Gastrocnemius medialis (tissue), 4 donors: ENCODE results near the gene PABPN1. TPM values are rescaled to one million over a fixed set of nuclear protein-coding genes. Genes with fewer than 3 reads are reported as not detected.

Experiments
- ATAC-seq, 2 donors: fragments of 150-250 bp; one replicate each; pipeline ENCODE4 v1.9.1; 2016
- DNase-seq, 2 donors: peaks; one replicate each; pipeline ENCODE4 v3.0.0-alpha.2; 2019
- H3K27ac ChIP-seq, 4 donors: fragments of 200-600 bp; sonication (generic); 1 replicate in 1 of 4; 2 replicates in 3 of 4; pipeline ENCODE4 v1.5.1; 2016 to 2018; ENCODE audit warnings: mild to moderate bottlenecking in 2 of 4, moderate library complexity in 1 of 4
- H3K27me3 ChIP-seq, 3 donors: fragments of 200-600 bp; sonication (generic) in 2 of 3; 1 replicate in 1 of 3; 2 replicates in 2 of 3; pipeline versions ENCODE4 v1.5.1 to v1.6.0; 2016 to 2019; ENCODE audit warnings: mild to moderate bottlenecking in 1 of 3, moderate library complexity in 1 of 3
- H3K36me3 ChIP-seq, 2 donors: fragments of 200-600 bp; sonication (generic) in 1 of 2; one replicate each; pipeline ENCODE4 v1.5.1; 2017 to 2018
- H3K4me1 ChIP-seq, 2 donors: fragments of 200-600 bp; sonication (generic) in 1 of 2; one replicate each; pipeline ENCODE4 v1.5.1; 2016 to 2017; ENCODE audit warnings: mild to moderate bottlenecking in 2 of 2
- H3K4me3 ChIP-seq, 4 donors: fragments of 200-600 bp; sonication (generic) in 3 of 4; 1 replicate in 1 of 4; 2 replicates in 3 of 4; pipeline ENCODE4 v1.5.1; 2016 to 2019; ENCODE audit warnings: mild to moderate bottlenecking in 2 of 4
- H3K9me3 ChIP-seq, 3 donors: fragments of 200-600 bp; sonication (generic) in 2 of 3; 1 replicate in 1 of 3; 2 replicates in 2 of 3; pipeline ENCODE4 v1.5.1; 2016 to 2019
- POLR2A ChIP-seq, 2 donors: fragments of 450-650 bp; IDR thresholded peaks; one replicate each; pipeline ENCODE4 v1.6.1; 2017; ENCODE audit warnings: antibody characterized with exemption in 2 of 2, mild to moderate bottlenecking in 2 of 2, moderate library complexity in 2 of 2
- in situ Hi-C, 4 donors: fragments of 200-750 bp; cut with MboI; loops; one replicate each; pipeline versions ENCODE4 v1.15.0 to v1.8.0; 2017; ENCODE audit warnings: low sequenced_read_pairs in 4 of 4
- intact Hi-C: fragments of 100-400 bp; cut with DNase I; formaldehyde crosslinking; loops from one replicate; pipeline ENCODE4 v1.15.1; 2023; ENCODE audit warnings: low total_unique reads
- total RNA-seq, 4 donors: library from RNA; depleted of rRNA; stranded (reverse); fragments of >200 nt; gene quantifications; one replicate each; pipeline versions ENCODE4 v1.1.0 to v1.2.3, GENCODE V29; 2016
- TF ChIP-seq, protein P1 (sequence below), 5 experiments: fragments of 450-650 bp in 3 of 5; fragments of 200-600 bp in 2 of 5; sonication (generic) in 2 of 5; IDR thresholded peaks in 4 of 5; conservative IDR thresholded peaks in 1 of 5; 1 replicate in 4 of 5; 2 replicates in 1 of 5; pipeline ENCODE4 v1.5.1; 2016 to 2019; ENCODE audit warnings: antibody characterized with exemption in 5 of 5, mild to moderate bottlenecking in 3 of 5, moderate library complexity in 3 of 5

Gene PABPN1
- total RNA-seq, 4 donors from 2014 or later, result 15.7 to 32.8 (median 26.6) TPM

DNA sequence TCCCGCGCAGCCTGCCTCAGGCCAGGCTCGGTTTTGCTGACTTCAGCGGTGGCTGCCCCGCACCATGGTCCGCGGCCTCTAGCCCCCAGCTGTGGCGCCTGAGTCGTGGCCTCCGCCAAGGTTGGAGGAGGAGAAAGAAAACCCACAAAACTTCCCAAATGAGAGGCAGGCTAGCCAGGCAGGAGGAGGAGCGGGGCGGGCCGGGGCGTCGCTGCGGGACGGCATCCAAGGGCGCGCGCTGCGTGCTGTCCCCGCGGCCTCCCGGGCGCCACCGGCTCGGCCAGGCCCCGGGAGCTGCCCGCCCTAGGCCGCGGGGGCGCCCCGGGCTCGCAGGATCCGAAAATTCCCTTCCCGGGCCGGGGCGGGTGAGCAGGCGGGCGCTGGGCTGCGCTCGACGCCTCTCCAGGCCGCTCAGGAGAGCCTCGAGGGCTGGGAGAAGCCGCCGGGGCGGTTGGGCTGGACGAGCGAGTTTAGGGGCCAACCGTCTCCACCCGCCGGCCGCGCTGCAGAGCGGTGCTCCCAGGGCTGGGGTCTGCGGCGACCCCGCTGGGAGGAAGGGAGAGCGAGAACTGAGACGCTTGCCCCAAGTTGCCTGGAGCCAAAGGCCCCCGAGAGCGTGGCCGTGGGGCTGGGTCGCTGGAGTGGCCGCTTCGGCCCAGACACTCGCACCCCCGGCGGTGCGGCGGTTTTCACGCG lies 43.9 kb downstream of the PABPN1 start, which contains the start of gene EFS:
EFS (minus strand) TSS at position 137 of the 696 bp plus-strand sequence. CDS start 147 bp downstream, outside the sequence.
- Histone ChIP-seq H3K27ac (peak within 1 kb of the TSS; percentile 68 to 81 (median 74)), H3K36me3 (no peaks in the 10 kb centered on the region), H3K4me3 (peak within 1 kb of the TSS; percentile 46 to 55 (median 53)), H3K4me1 (peaks cover 0 to 4% of the 10 kb centered on the region in 2 donors), H3K27me3 (peaks cover 13 to 23% (median 17%) of the 10 kb centered on the region in 3 donors), H3K9me3 (no peaks in the 10 kb centered on the region)
- DNase-seq (no peak), ATAC-seq (peak; percentile 16 to 36)
- in situ Hi-C loops (no loop called here), intact Hi-C loops (no loop called here)
- TF ChIP-seq POLR2A (IDR thresholded peaks at IDR 0.05), result no peak

DNA sequence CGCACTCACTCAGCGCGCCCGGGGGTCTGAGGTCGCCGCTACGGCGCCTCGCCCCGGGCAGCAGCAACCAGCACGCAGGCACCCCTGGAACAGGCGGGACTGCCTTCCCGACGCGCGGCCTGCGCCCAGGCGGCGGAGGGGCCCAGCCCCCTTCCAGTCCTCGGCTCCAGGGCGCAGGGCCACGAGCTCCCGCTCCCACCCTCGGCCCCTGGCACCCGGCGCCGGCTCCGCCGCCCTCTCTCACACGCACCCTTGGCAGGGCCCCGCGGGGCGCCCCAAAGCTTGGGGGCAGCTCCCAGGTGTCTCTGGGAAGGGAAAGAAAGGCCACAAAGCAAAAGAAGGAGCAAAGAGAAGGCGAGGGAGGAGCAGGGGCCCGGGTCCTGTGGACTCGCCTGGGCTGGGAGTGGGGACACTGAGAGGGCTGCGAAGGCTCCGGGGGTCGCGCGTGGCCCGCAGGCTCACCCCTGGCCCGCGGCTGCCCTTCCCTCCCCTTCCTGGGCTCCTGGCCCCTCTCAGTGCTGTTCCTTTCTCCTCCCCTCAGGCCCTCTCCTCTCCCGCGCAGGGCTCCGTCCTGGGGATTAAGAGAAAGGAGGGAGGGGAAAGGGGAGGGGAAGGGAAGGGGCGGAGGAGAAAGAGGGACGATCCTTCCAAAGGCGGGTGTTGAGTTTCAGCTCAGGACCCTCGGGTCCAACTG lies 44.6 kb downstream of the PABPN1 start:
- Histone ChIP-seq H3K4me3 (peak overlapping the region; percentile 46 to 55 (median 53)), H3K27me3 (peaks cover 13 to 23% (median 17%) of the 10 kb centered on the region in 3 donors), H3K9me3 (no peaks in the 10 kb centered on the region), H3K27ac (peak overlapping the region; percentile 68 to 81 (median 74)), H3K36me3 (no peaks in the 10 kb centered on the region), H3K4me1 (peaks cover 0 to 4% of the 10 kb centered on the region in 2 donors)
- DNase-seq (no peak), ATAC-seq (peak in 1 of 2 donors; percentile 46)
- TF ChIP-seq, protein P1, sequence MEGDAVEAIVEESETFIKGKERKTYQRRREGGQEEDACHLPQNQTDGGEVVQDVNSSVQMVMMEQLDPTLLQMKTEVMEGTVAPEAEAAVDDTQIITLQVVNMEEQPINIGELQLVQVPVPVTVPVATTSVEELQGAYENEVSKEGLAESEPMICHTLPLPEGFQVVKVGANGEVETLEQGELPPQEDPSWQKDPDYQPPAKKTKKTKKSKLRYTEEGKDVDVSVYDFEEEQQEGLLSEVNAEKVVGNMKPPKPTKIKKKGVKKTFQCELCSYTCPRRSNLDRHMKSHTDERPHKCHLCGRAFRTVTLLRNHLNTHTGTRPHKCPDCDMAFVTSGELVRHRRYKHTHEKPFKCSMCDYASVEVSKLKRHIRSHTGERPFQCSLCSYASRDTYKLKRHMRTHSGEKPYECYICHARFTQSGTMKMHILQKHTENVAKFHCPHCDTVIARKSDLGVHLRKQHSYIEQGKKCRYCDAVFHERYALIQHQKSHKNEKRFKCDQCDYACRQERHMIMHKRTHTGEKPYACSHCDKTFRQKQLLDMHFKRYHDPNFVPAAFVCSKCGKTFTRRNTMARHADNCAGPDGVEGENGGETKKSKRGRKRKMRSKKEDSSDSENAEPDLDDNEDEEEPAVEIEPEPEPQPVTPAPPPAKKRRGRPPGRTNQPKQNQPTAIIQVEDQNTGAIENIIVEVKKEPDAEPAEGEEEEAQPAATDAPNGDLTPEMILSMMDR (IDR thresholded peaks at IDR 0.05 in 4 of 5, conservative IDR thresholded peaks at IDR 0.05 in 1 of 5), result no peak
- TF ChIP-seq POLR2A (IDR thresholded peaks at IDR 0.05), result peak in 1 of 2 donors; percentile 53
- intact Hi-C loops (no loop called here), in situ Hi-C loops (no loop called here)

DNA sequence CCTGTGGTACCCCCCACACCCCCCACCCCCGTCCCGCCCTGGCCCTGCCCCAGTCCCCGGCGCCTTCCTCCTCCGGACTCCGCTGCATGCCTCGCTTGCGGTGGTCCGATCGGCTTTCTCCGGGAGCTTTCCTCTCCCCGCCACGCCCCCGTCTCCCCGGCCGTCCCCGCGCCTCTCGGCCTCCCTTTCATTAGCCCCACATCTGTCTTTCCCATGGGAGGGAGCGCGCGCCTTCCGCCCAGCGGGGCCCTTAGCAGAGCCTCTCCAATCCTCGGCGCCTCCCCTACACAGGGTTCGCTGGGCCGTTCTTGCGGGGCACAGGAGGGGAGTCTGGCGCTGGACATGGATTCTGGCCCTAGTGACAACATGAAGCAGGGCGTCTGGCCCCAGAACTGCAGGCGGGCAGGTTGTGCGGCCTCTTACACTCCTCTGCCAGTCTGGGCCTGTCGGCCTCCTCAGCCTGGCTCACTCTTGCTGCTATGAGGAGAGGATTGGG lies 45.2 kb downstream of the PABPN1 start:
- ATAC-seq, result no peak
- DNase-seq, result no peak
- in situ Hi-C loops, result no loop called here
- Histone ChIP-seq H3K4me3 (peak overlapping the region in 3 of 4 donors; percentile 46 to 53 (median 53)), H3K9me3 (no peaks in the 10 kb centered on the region), H3K27me3 (peaks cover 13 to 23% (median 17%) of the 10 kb centered on the region in 3 donors), H3K4me1 (peaks cover 0 to 4% of the 10 kb centered on the region in 2 donors), H3K27ac (peak overlapping the region; percentile 68 to 81 (median 74)), H3K36me3 (no peaks in the 10 kb centered on the region)
- TF ChIP-seq, protein P1 (IDR thresholded peaks at IDR 0.05 in 4 of 5, conservative IDR thresholded peaks at IDR 0.05 in 1 of 5), result no peak
- TF ChIP-seq POLR2A (IDR thresholded peaks at IDR 0.05), result no peak
- intact Hi-C loops, result no loop called here

DNA sequence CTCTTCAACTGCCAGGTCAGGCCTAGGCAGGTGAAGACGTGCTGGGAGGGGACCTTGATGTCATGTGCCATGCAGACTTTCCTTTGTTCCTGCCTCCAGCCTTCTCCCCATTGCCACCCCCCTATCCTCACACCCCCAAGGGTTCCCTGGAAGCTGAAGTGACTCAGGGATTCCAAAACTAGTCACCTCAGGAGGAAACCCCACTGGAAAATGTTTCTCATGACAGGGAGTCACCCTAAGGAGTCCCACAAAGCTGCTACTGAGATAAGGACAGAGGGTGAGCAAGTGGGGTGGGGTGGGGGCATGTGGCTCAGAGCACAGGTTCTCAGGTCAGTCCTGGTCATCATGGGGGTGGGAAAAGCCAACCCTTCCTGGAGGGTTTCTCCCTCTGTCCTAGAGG lies 49.0 kb downstream of the PABPN1 start:
- Histone ChIP-seq H3K36me3 (no peaks in the 10 kb centered on the region), H3K4me3 (no peak overlapping the region), H3K4me1 (peaks cover 0 to 3% of the 10 kb centered on the region in 2 donors), H3K27ac (no peak overlapping the region), H3K27me3 (peaks cover 4 to 12% (median 5%) of the 10 kb centered on the region in 3 donors), H3K9me3 (no peaks in the 10 kb centered on the region)
- TF ChIP-seq, protein P1 (IDR thresholded peaks at IDR 0.05 in 4 of 5, conservative IDR thresholded peaks at IDR 0.05 in 1 of 5), result no peak
- no peak for TF ChIP-seq POLR2A (IDR thresholded peaks at IDR 0.05)
- in situ Hi-C loops, result loop anchor here in 1 of 4 donors (10.0 kb wide), 1 partner anchor 105 kb away; no protein-coding TSS in a partner anchor
- intact Hi-C loops, result no loop called here
- ATAC-seq (no peak), DNase-seq (no peak)

DNA sequence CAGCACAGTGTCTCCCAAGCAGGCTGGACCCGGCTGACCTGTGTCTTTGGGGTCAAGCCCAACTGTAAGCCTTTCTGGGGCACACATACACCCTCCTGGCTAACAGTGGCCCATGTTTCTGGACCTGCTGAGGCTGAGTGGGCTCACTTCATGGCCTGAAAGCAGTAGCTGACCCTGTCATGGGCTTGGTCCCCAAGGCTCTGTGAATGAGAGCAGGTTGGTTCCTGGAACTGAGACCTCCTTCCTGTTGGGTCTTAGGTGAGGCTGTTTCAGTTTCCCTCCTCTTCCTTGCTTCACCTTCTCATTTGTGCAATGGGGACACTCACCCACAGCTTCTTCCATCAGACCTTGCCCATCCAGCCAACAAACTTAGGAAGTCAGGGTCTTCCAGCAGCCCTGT lies 50.6 kb downstream of the PABPN1 start:
- no peak for DNase-seq
- Histone ChIP-seq H3K4me1 (no peaks in the 10 kb centered on the region), H3K27me3 (peaks cover 0 to 3% (median 0%) of the 10 kb centered on the region in 3 donors), H3K36me3 (no peaks in the 10 kb centered on the region), H3K9me3 (no peaks in the 10 kb centered on the region), H3K4me3 (no peak overlapping the region), H3K27ac (no peak overlapping the region)
- in situ Hi-C loops (loop anchor here in 1 of 4 donors (10.0 kb wide), 1 partner anchor 107 kb away; no protein-coding TSS in a partner anchor), intact Hi-C loops (no loop called here)
- TF ChIP-seq POLR2A (IDR thresholded peaks at IDR 0.05), result no peak
- TF ChIP-seq, protein P1 (IDR thresholded peaks at IDR 0.05 in 4 of 5, conservative IDR thresholded peaks at IDR 0.05 in 1 of 5), result no peak
- no peak for ATAC-seq
